Liver (tissue), 9 donors: ENCODE measurements around the gene ANKRD28. TPM values are rescaled to one million over a fixed set of nuclear protein-coding genes. Genes with fewer than 3 reads are reported as not detected.

ENCODE experiments used
- DNase-seq: peaks from one replicate; pipeline ENCODE4 v3.0.0-alpha.2; 2017; ENCODE audit warnings: low spot score
- H3K27ac ChIP-seq, 2 donors: one replicate each; pipeline ENCODE4 v1.7.0; 2013; ENCODE audit warnings: inconsistent platforms in 2 of 2, low read length in 2 of 2, control low read depth in 1 of 2, low read depth in 1 of 2, mild to moderate bottlenecking in 1 of 2
- H3K27me3 ChIP-seq, 4 donors: one replicate each; pipeline versions ENCODE4 v1.6.1 to v1.7.0; 2013; ENCODE audit warnings: low read length in 3 of 4, inconsistent platforms in 1 of 4, mild to moderate bottlenecking in 1 of 4, moderate library complexity in 1 of 4; ENCODE audit not compliant: control insufficient read depth in 4 of 4, insufficient read depth in 4 of 4
- H3K36me3 ChIP-seq, 4 donors: one replicate each; pipeline versions ENCODE4 v1.6.1 to v1.7.0; 2013; ENCODE audit warnings: low read length in 3 of 4, mild to moderate bottlenecking in 3 of 4, low read depth in 1 of 4, moderate library complexity in 1 of 4; ENCODE audit not compliant: control insufficient read depth in 4 of 4, insufficient read depth in 3 of 4
- H3K4me1 ChIP-seq, 4 donors: one replicate each; pipeline versions ENCODE4 v1.6.1 to v1.7.0; 2013; ENCODE audit warnings: low read length in 3 of 4, mild to moderate bottlenecking in 3 of 4, moderate library complexity in 1 of 4; ENCODE audit not compliant: control insufficient read depth in 4 of 4, insufficient read depth in 4 of 4
- H3K4me3 ChIP-seq, 3 donors: one replicate each; pipeline versions ENCODE4 v1.6.1 to v1.7.0; 2013; ENCODE audit warnings: low read length in 3 of 3, control low read depth in 1 of 3, low read depth in 1 of 3, mild to moderate bottlenecking in 1 of 3
- H3K9ac ChIP-seq, 2 donors: one replicate each; pipeline ENCODE4 v1.7.0; 2013; ENCODE audit warnings: low read length in 2 of 2, mild to moderate bottlenecking in 2 of 2, moderate library complexity in 2 of 2, control low read depth in 1 of 2, low read depth in 1 of 2
- H3K9me3 ChIP-seq, 4 donors: one replicate each; pipeline versions ENCODE4 v1.6.1 to v1.7.0; 2013; ENCODE audit warnings: low read length in 3 of 4; ENCODE audit not compliant: control insufficient read depth in 4 of 4
- ATF3 ChIP-seq: IDR thresholded peaks from 2 replicates; pipeline ENCODE4 v1.6.1; 2016; ENCODE audit warnings: antibody characterized with exemption
- CTCF ChIP-seq: fragments of 150-350 bp; IDR thresholded peaks from 2 replicates; pipeline ENCODE4 v1.5.1; 2017; ENCODE audit warnings: improper control_type of control experiment, low read depth, low read length; ENCODE audit not compliant: missing input control
- EGR1 ChIP-seq, 2 donors: IDR thresholded peaks; 2 replicates each; pipeline ENCODE4 v1.6.1; 2016 to 2018; ENCODE audit warnings: antibody characterized with exemption in 2 of 2, low read depth in 2 of 2
- FOXA1 ChIP-seq: IDR thresholded peaks from 2 replicates; pipeline ENCODE4 v1.6.1; 2016; ENCODE audit warnings: antibody characterized with exemption
- FOXA2 ChIP-seq: IDR thresholded peaks from 2 replicates; pipeline ENCODE4 v1.6.1; 2016; ENCODE audit warnings: antibody characterized with exemption
- HNF4A ChIP-seq, 2 donors: conservative IDR thresholded peaks; 2 replicates each; pipeline ENCODE4 v1.6.1; 2016; ENCODE audit warnings: antibody characterized with exemption in 2 of 2, mild to moderate bottlenecking in 2 of 2
- HNF4G ChIP-seq: IDR thresholded peaks from 2 replicates; pipeline ENCODE4 v1.6.1; 2016; ENCODE audit warnings: antibody characterized with exemption
- JUND ChIP-seq, 2 donors: IDR thresholded peaks; 2 replicates each; pipeline ENCODE4 v1.6.1; 2016; ENCODE audit warnings: antibody characterized with exemption in 2 of 2
- MAX ChIP-seq: IDR thresholded peaks from 2 replicates; pipeline ENCODE4 v1.6.1; 2016; ENCODE audit warnings: antibody characterized with exemption
- NR2F2 ChIP-seq: IDR thresholded peaks from 2 replicates; pipeline ENCODE4 v1.6.1; 2016; ENCODE audit warnings: antibody characterized with exemption
- RAD21 ChIP-seq, 2 donors: IDR thresholded peaks; 2 replicates each; pipeline ENCODE4 v1.6.1; 2016; ENCODE audit warnings: antibody characterized with exemption in 2 of 2, mild to moderate bottlenecking in 2 of 2
- REST ChIP-seq: IDR thresholded peaks from 2 replicates; pipeline ENCODE4 v1.6.1; 2016; ENCODE audit warnings: antibody characterized with exemption, mild to moderate bottlenecking
- RXRA ChIP-seq, 2 donors: IDR thresholded peaks; 2 replicates each; pipeline ENCODE4 v1.6.1; 2017 to 2018; ENCODE audit warnings: antibody characterized with exemption in 2 of 2, mild to moderate bottlenecking in 1 of 2
- TAF1 ChIP-seq: conservative IDR thresholded peaks from 2 replicates; pipeline ENCODE4 v1.6.1; 2016; ENCODE audit warnings: antibody characterized with exemption, mild to moderate bottlenecking
- YY1 ChIP-seq: IDR thresholded peaks from 2 replicates; pipeline ENCODE4 v1.6.1; 2016; ENCODE audit warnings: antibody characterized with exemption, mild to moderate bottlenecking
- polyA plus RNA-seq, 2 donors: library from polyadenylated mRNA; stranded (reverse) in 1 of 2; unstranded in 1 of 2; fragments of 200-250 nt in 1 of 2; fragments of >200 nt in 1 of 2; fragmentation: Nextera tagmentation in 1 of 2; extraction: Ambion mirVana in 1 of 2; gene quantifications; one replicate each; pipeline versions ENCODE4 v1.2.1 to v1.2.3, GENCODE V29; 2013 to 2015
- total RNA-seq, 2 donors: library from RNA; depleted of rRNA; stranded (reverse); fragments of >200 nt; gene quantifications; one replicate each; pipeline ENCODE4 v1.2.3, GENCODE V29; 2014
- TF ChIP-seq, protein P1 (sequence below): IDR thresholded peaks from 2 replicates; pipeline ENCODE4 v1.6.1; 2016; ENCODE audit warnings: antibody characterized with exemption
- donor health status: healthy.
- donor health status: healthy.
- donor health status: healthy.
- donor health status: healthy.
- donor health status: healthy.

The ANKRD28 gene
- total and polyA plus RNA-seq, 4 donors = 9.2 to 39.1 (median 16.8) TPM

DNA sequence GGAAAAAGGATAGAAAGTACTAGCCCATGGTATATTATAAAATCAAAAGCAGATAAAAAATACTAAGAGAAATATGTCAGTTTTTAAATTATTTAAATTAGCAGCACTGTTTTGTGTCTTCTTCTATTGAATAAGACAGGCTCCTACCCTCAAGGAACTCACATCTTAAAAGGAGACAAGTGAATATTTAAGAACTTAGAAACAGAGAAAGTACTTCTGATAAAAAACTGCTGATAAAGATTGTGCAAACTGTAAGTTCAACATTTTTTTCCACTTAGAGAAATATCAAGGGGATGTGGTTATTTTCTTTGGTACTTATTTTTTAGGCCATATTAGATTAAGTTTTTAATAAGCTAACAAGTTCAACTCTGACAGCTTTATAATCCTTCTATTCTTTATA is 3.0 kb upstream of the ANKRD28 start:
- no peaks in the 10 kb centered on the region for H3K9me3 ChIP-seq
- peak overlapping the region in 1 of 2 donors; percentile 32 for H3K9ac ChIP-seq
- TF ChIP-seq CTCF (no peak), RXRA (IDR thresholded peaks at IDR 0.05) (no peak), FOXA1 (no peak), EGR1 (IDR thresholded peaks at IDR 0.05; ENCODE audit: low read depth in 2 of 2) (no peak), ATF3 (no peak), FOXA2 (no peak), REST (no peak), NR2F2 (no peak), JUND (IDR thresholded peaks at IDR 0.05) (no peak), YY1 (no peak), MAX (no peak), HNF4A (conservative IDR thresholded peaks at IDR 0.05) (no peak), HNF4G (no peak)
- TF ChIP-seq, protein P1, sequence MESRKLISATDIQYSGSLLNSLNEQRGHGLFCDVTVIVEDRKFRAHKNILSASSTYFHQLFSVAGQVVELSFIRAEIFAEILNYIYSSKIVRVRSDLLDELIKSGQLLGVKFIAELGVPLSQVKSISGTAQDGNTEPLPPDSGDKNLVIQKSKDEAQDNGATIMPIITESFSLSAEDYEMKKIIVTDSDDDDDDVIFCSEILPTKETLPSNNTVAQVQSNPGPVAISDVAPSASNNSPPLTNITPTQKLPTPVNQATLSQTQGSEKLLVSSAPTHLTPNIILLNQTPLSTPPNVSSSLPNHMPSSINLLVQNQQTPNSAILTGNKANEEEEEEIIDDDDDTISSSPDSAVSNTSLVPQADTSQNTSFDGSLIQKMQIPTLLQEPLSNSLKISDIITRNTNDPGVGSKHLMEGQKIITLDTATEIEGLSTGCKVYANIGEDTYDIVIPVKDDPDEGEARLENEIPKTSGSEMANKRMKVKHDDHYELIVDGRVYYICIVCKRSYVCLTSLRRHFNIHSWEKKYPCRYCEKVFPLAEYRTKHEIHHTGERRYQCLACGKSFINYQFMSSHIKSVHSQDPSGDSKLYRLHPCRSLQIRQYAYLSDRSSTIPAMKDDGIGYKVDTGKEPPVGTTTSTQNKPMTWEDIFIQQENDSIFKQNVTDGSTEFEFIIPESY = no peak
- H3K4me3 ChIP-seq = no peak overlapping the region
- H3K27me3 ChIP-seq = no peaks in the 10 kb centered on the region
- H3K4me1 ChIP-seq = peaks cover 0 to 26% (median 18%) of the 10 kb centered on the region in 4 donors
- H3K27ac ChIP-seq = no peak overlapping the region
- no peaks in the 10 kb centered on the region for H3K36me3 ChIP-seq
- DNase-seq = no peak

GRCh38 chr3:15800327-15800726 is 2.5 kb upstream of the ANKRD28 start:
- Histone ChIP-seq H3K9ac (peak overlapping the region in 1 of 2 donors; percentile 32), H3K4me3 (no peak overlapping the region), H3K27me3 (no peaks in the 10 kb centered on the region), H3K4me1 (peaks cover 0 to 29% (median 20%) of the 10 kb centered on the region in 4 donors), H3K36me3 (no peaks in the 10 kb centered on the region), H3K9me3 (no peaks in the 10 kb centered on the region), H3K27ac (no peak overlapping the region)
- no peak for TF ChIP-seq NR2F2
- TF ChIP-seq TAF1 = no peak
- TF ChIP-seq, protein P1 = peak; percentile 8
- no peak for TF ChIP-seq YY1
- TF ChIP-seq HNF4G = no peak
- no peak for TF ChIP-seq CTCF
- TF ChIP-seq RAD21 (IDR thresholded peaks at IDR 0.05) = peak in 1 of 2 donors; percentile 18
- peak; percentile 14 to 28 for TF ChIP-seq HNF4A (conservative IDR thresholded peaks at IDR 0.05)
- TF ChIP-seq RXRA (IDR thresholded peaks at IDR 0.05) = peak; percentile 43 to 45
- DNase-seq = no peak
